WTC11 (cell line): ENCODE data around the gene SUSD4. TPM values are rescaled to one million over a fixed set of nuclear protein-coding genes. Genes with fewer than 3 reads are reported as not detected.

ENCODE experiments used
- ATAC-seq: fragments of 200-7000 bp; cut with Tn5 transposase; 2 replicates; pipeline ENCODE4 v1.10.0; 2021; ENCODE audit warnings: mild to moderate bottlenecking, moderate library complexity
- CTCF ChIA-PET: fragments of 300-600 bp; sonication (Branson Sonifier 250); formaldehyde crosslinking; loops from one replicate; lab custom pipeline; 2021; ENCODE audit warnings: antibody characterized with exemption; lab: Charles Lee
- POLR2A ChIA-PET: fragments of 350-600 bp; sonication (Branson Sonifier 250); formaldehyde crosslinking; loops from one replicate; lab custom pipeline; 2021; ENCODE audit warnings: antibody characterized with exemption; lab: Charles Lee
- DNase-seq: peaks from one replicate; pipeline ENCODE4 v3.0.0; 2021; ENCODE audit warnings: low spot score
- H3K27ac Mint-ChIP-seq: 2 replicates; pipeline ENCODE4 v1.8.0; 2021; ENCODE audit warnings: mixed read lengths
- H3K27me3 Mint-ChIP-seq: 2 replicates; pipeline ENCODE4 v1.8.0; 2021; ENCODE audit warnings: low read depth, mild to moderate bottlenecking, moderate library complexity, mixed read lengths
- H3K36me3 Mint-ChIP-seq: 2 replicates; pipeline ENCODE4 v1.8.0; 2021; ENCODE audit warnings: mixed read lengths
- H3K4me1 Mint-ChIP-seq: 2 replicates; pipeline ENCODE4 v1.8.0; 2022; ENCODE audit warnings: mixed read lengths
- H3K4me3 Mint-ChIP-seq: 2 replicates; pipeline ENCODE4 v1.8.0; 2021; ENCODE audit warnings: mild to moderate bottlenecking, moderate library complexity, mixed read lengths
- H3K9me3 Mint-ChIP-seq: 2 replicates; pipeline ENCODE4 v1.8.0; 2021; ENCODE audit warnings: mixed read lengths
- CREB1 ChIP-seq: sonication (generic); formaldehyde crosslinking; IDR thresholded peaks from 2 replicates; pipeline ENCODE4 v1.8.0; 2023; ENCODE audit warnings: mild to moderate bottlenecking, missing genetic modification reagents
- ELF4 ChIP-seq: sonication (generic); formaldehyde crosslinking; IDR thresholded peaks from 2 replicates; pipeline ENCODE4 v1.8.1; 2022; ENCODE audit warnings: low read depth, mild to moderate bottlenecking, moderate library complexity, missing genetic modification reagents
- EMX1 ChIP-seq: fragments of 250-450 bp; sonication (Bioruptor Pico); IDR thresholded peaks from 2 replicates; pipeline ENCODE4 v1.8.0; 2021; ENCODE audit warnings: mild to moderate bottlenecking
- ESRRA ChIP-seq: sonication (generic); formaldehyde crosslinking; IDR thresholded peaks from 2 replicates; pipeline ENCODE4 v1.8.1; 2022; ENCODE audit warnings: mild to moderate bottlenecking, missing genetic modification reagents, borderline replicate concordance
- FOXP1 ChIP-seq: sonication (generic); formaldehyde crosslinking; IDR thresholded peaks from 2 replicates; pipeline ENCODE4 v1.8.0; 2022; ENCODE audit warnings: missing genetic modification reagents, mild to moderate bottlenecking, moderate library complexity, borderline replicate concordance
- GRHL2 ChIP-seq: fragments of 250-450 bp; sonication (Bioruptor Pico); IDR thresholded peaks from 2 replicates; pipeline ENCODE4 v1.8.0; 2022; ENCODE audit warnings: mild to moderate bottlenecking, moderate library complexity; ENCODE audit not compliant: insufficient replicate concordance, severe bottlenecking
- GTF2I ChIP-seq: fragments of 250-450 bp; sonication (Bioruptor Pico); conservative IDR thresholded peaks from 2 replicates; pipeline ENCODE4 v1.4.0; 2021; ENCODE audit warnings: mild to moderate bottlenecking
- JUN ChIP-seq: sonication (generic); formaldehyde crosslinking; IDR thresholded peaks from 2 replicates; pipeline ENCODE4 v1.8.0; 2023; ENCODE audit warnings: mild to moderate bottlenecking, missing genetic modification reagents
- KAT7 ChIP-seq: sonication (generic); formaldehyde crosslinking; IDR thresholded peaks from 2 replicates; pipeline ENCODE4 v1.8.1; 2023; ENCODE audit warnings: missing genetic modification reagents, mild to moderate bottlenecking, borderline replicate concordance
- NFATC4 ChIP-seq: fragments of 250-450 bp; sonication (Bioruptor Pico); IDR thresholded peaks from 2 replicates; pipeline ENCODE4 v1.9.0; 2021; ENCODE audit warnings: mild to moderate bottlenecking
- NFE2L1 ChIP-seq: sonication (generic); formaldehyde crosslinking; IDR thresholded peaks from 2 replicates; pipeline ENCODE4 v1.8.1; 2023; ENCODE audit warnings: missing genetic modification reagents
- OVOL2 ChIP-seq: fragments of 250-450 bp; sonication (Bioruptor Pico); IDR thresholded peaks from 2 replicates; pipeline ENCODE4 v1.9.0; 2021; ENCODE audit warnings: mild to moderate bottlenecking, borderline replicate concordance
- PRRX2 ChIP-seq: fragments of 250-450 bp; sonication (Bioruptor Pico); IDR thresholded peaks from 2 replicates; pipeline ENCODE4 v1.8.0; 2021; ENCODE audit warnings: mild to moderate bottlenecking
- RELA ChIP-seq: sonication (generic); formaldehyde crosslinking; IDR thresholded peaks from 2 replicates; pipeline ENCODE4 v1.8.1; 2022; ENCODE audit warnings: missing genetic modification reagents, mild to moderate bottlenecking, borderline replicate concordance
- SMAD3 ChIP-seq: sonication (generic); formaldehyde crosslinking; IDR thresholded peaks from 2 replicates; pipeline ENCODE4 v1.8.0; 2022; ENCODE audit warnings: missing genetic modification reagents, mild to moderate bottlenecking, borderline replicate concordance
- SMAD4 ChIP-seq: sonication (generic); formaldehyde crosslinking; IDR thresholded peaks from 2 replicates; pipeline ENCODE4 v1.8.0; 2022; ENCODE audit warnings: mild to moderate bottlenecking, missing genetic modification reagents
- ZNF263 ChIP-seq: sonication (generic); formaldehyde crosslinking; IDR thresholded peaks from 2 replicates; pipeline ENCODE4 v1.8.1; 2022; ENCODE audit warnings: low read depth, mild to moderate bottlenecking, moderate library complexity, missing genetic modification reagents
- ZNF317 ChIP-seq: sonication (generic); formaldehyde crosslinking; IDR thresholded peaks from 2 replicates; pipeline ENCODE4 v1.8.1; 2023; ENCODE audit warnings: low read depth, mild to moderate bottlenecking, moderate library complexity, missing genetic modification reagents, borderline replicate concordance
- ZNF396 ChIP-seq: fragments of 250-450 bp; sonication (Bioruptor Pico); IDR thresholded peaks from 2 replicates; pipeline ENCODE4 v1.8.0; 2021; ENCODE audit warnings: mild to moderate bottlenecking, moderate library complexity, borderline replicate concordance
- ZNF423 ChIP-seq: fragments of 250-450 bp; sonication (Bioruptor Pico); IDR thresholded peaks from 2 replicates; pipeline ENCODE4 v2.1.2; 2022; ENCODE audit warnings: mild to moderate bottlenecking, moderate library complexity
- ZNF671 ChIP-seq: fragments of 250-450 bp; sonication (Bioruptor Pico); IDR thresholded peaks from 2 replicates; pipeline ENCODE4 v1.8.0; 2021; ENCODE audit warnings: mild to moderate bottlenecking
- total RNA-seq: library from RNA; stranded (reverse); gene quantifications from 3 replicates; pipeline ENCODE4 v1.2.3, GENCODE V29; 2021
- TF ChIP-seq, protein P1 (sequence below): sonication (generic); formaldehyde crosslinking; IDR thresholded peaks from 2 replicates; pipeline ENCODE4 v1.8.1; 2022; ENCODE audit warnings: low read depth, mild to moderate bottlenecking, moderate library complexity, missing genetic modification reagents, borderline replicate concordance
- TF ChIP-seq, protein P2 (sequence below): sonication (generic); formaldehyde crosslinking; IDR thresholded peaks from 2 replicates; pipeline ENCODE4 v1.8.0; 2022; ENCODE audit warnings: mild to moderate bottlenecking, missing genetic modification reagents
- TF ChIP-seq, protein P3 (sequence below): sonication (generic); formaldehyde crosslinking; IDR thresholded peaks from 2 replicates; pipeline ENCODE4 v1.8.1; 2023; ENCODE audit warnings: mild to moderate bottlenecking, missing genetic modification reagents, moderate library complexity
- TF ChIP-seq, protein P4 (sequence below): sonication (generic); formaldehyde crosslinking; IDR thresholded peaks from 2 replicates; pipeline ENCODE4 v1.8.1; 2022; ENCODE audit warnings: mild to moderate bottlenecking, moderate library complexity, missing genetic modification reagents

SUSD4 gene
- total RNA-seq, 1 experiment from 2014 or later: 1.8 TPM

DNA sequence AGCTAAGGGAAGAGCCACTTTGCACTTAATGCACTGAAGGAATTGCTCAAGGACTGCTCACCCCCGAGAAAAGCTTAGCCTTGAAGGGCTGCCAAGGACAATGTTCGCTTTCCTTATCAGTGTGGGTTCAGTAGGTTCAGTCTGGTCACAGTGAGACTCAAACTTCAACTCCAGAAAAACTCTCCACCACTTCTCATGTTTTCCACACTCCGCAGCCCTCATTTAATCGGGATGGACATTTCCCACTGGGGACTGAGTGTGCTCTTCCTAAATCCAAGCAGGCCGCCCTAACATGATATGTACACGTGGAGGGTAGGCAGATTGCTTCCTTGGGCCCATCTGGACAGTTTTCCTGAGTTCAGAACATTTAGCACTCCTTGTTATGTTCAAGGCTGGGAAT is 19.5 kb downstream of the SUSD4 start (continued):
- no peak for TF ChIP-seq NFATC4 (CRISPR knock-in tag)
- no peak for TF ChIP-seq NFE2L1 (CRISPR knock-in tag)
- no peak for TF ChIP-seq SMAD3 (CRISPR knock-in tag)
- no peak for TF ChIP-seq ELF4
- no peak for TF ChIP-seq PRRX2 (CRISPR knock-in tag)
- TF ChIP-seq, all 79 proteins: peak for 0

DNA sequence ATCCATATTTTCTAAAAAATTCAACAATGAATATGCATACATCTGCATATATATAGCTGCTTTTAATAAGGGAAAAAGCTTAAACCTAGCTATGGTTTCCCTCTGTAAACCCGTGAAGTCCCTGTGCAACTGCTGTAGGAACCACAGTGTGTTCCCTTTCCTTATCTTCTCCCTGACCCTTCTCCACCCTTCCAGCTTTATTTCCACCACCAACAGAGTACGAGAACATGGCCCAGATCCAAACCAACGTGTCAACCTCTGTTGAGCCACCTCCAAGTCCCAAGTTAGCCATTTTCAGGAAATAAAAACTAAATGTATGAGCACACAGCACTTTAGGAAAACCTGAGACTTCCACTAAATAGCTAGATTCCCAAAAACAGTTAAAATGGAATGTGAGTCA is 20.3 kb downstream of the SUSD4 start:
- Mint-ChIP-seq H3K4me1 (0 out of 2 replicates have a peak, but pooled peaks cover 3% of the 10 kb centered on the region), H3K36me3 (no peaks in the 10 kb centered on the region), H3K27me3 (no peaks in the 10 kb centered on the region; the same call in 1 of the 2 replicates), H3K9me3 (no peaks in the 10 kb centered on the region), H3K27ac (no peak overlapping the region), H3K4me3 (no peak overlapping the region)
- DNase-seq (no peak), ATAC-seq (no peak)
- TF ChIP-seq ZNF671 (CRISPR knock-in tag) (no peak), OVOL2 (CRISPR knock-in tag) (no peak), JUN (CRISPR knock-in tag) (no peak), CREB1 (CRISPR knock-in tag) (no peak)
- ChIA-PET CTCF (interaction anchor here (3.4 kb wide), 1 partner anchor 210 kb away, joined by 16 read pairs; no protein-coding TSS in a partner anchor), POLR2A (no interaction called here)

DNA sequence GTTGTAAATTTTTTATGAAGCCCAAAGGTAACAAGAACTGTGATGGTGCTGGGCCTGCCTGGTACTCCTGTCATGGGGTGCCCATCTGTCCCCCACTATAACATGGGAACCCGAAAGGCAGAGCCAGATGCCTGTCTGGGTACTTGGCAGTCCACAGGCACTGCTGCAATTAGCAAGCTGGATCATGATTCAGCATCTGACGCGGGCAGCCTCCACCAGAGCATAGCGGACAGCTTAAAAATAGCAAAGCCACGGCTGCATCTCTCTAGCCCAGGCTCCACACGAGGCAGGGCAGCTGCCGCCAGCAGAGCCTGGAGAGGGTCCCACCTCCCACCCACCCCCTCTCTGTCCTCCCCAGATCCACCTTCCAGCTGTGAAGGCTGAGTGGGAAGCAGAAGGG is 22.9 kb downstream of the SUSD4 start:
- Mint-ChIP-seq H3K4me1 (0 out of 2 replicates have a peak, but pooled peaks cover 3% of the 10 kb centered on the region), H3K27ac (no peak overlapping the region), H3K27me3 (no peaks in the 10 kb centered on the region; the same call in 1 of the 2 replicates), H3K4me3 (no peak overlapping the region), H3K36me3 (no peaks in the 10 kb centered on the region), H3K9me3 (no peaks in the 10 kb centered on the region)
- CTCF ChIA-PET: no interaction called here
- TF ChIP-seq ZNF396 (no peak), EMX1 (no peak)
- DNase-seq: no peak
- ATAC-seq: no peak
- POLR2A ChIA-PET: no interaction called here

DNA sequence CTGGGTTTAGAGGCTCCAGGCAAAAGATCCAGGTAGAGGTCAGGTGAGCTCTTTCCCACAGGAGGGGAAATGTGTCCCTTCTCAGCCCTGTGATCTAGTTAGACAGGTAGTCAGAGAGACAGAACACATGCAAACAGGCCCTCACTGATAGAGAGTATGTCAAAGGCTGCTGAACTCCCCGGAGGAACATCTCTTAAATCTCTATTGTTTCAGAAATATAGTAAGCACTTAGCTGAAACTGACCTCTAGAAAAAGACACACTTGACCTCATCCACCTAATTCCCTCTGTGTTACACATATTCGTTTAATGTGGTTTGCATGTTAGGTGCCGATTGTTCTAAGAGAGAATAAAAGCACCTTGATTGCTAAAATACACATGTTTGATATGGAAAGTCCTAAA is 23.3 kb downstream of the SUSD4 start:
- ATAC-seq: no peak
- H3K36me3 Mint-ChIP-seq: no peaks in the 10 kb centered on the region
- no peak overlapping the region for H3K4me3 Mint-ChIP-seq
- CTCF ChIA-PET: no interaction called here
- POLR2A ChIA-PET: no interaction called here
- no peaks in the 10 kb centered on the region for H3K9me3 Mint-ChIP-seq
- DNase-seq: no peak
- TF ChIP-seq, protein P1, sequence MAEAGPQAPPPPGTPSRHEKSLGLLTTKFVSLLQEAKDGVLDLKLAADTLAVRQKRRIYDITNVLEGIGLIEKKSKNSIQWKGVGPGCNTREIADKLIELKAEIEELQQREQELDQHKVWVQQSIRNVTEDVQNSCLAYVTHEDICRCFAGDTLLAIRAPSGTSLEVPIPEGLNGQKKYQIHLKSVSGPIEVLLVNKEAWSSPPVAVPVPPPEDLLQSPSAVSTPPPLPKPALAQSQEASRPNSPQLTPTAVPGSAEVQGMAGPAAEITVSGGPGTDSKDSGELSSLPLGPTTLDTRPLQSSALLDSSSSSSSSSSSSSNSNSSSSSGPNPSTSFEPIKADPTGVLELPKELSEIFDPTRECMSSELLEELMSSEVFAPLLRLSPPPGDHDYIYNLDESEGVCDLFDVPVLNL (CRISPR knock-in tag): no peak
- TF ChIP-seq, protein P2, sequence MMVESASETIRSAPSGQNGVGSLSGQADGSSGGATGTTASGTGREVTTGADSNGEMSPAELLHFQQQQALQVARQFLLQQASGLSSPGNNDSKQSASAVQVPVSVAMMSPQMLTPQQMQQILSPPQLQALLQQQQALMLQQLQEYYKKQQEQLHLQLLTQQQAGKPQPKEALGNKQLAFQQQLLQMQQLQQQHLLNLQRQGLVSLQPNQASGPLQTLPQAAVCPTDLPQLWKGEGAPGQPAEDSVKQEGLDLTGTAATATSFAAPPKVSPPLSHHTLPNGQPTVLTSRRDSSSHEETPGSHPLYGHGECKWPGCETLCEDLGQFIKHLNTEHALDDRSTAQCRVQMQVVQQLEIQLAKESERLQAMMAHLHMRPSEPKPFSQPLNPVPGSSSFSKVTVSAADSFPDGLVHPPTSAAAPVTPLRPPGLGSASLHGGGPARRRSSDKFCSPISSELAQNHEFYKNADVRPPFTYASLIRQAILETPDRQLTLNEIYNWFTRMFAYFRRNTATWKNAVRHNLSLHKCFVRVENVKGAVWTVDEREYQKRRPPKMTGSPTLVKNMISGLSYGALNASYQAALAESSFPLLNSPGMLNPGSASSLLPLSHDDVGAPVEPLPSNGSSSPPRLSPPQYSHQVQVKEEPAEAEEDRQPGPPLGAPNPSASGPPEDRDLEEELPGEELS (CRISPR knock-in tag): no peak
- TF ChIP-seq GTF2I (CRISPR knock-in tag): no peak
- TF ChIP-seq ZNF671 (CRISPR knock-in tag): no peak
- no peak for TF ChIP-seq ZNF317 (CRISPR knock-in tag)
- no peak for TF ChIP-seq ESRRA (CRISPR knock-in tag)
- TF ChIP-seq ZNF263 (CRISPR knock-in tag): no peak
- TF ChIP-seq FOXP1 (CRISPR knock-in tag): no peak
- TF ChIP-seq KAT7 (CRISPR knock-in tag): no peak
- no peak for TF ChIP-seq SMAD4 (CRISPR knock-in tag)
- TF ChIP-seq, protein P3, sequence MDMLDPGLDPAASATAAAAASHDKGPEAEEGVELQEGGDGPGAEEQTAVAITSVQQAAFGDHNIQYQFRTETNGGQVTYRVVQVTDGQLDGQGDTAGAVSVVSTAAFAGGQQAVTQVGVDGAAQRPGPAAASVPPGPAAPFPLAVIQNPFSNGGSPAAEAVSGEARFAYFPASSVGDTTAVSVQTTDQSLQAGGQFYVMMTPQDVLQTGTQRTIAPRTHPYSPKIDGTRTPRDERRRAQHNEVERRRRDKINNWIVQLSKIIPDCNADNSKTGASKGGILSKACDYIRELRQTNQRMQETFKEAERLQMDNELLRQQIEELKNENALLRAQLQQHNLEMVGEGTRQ: no peak
- TF ChIP-seq GRHL2 (CRISPR knock-in tag): no peak
- no peak for TF ChIP-seq OVOL2 (CRISPR knock-in tag)
- TF ChIP-seq RELA (CRISPR knock-in tag): no peak
- TF ChIP-seq ZNF423: no peak
- TF ChIP-seq, protein P4, sequence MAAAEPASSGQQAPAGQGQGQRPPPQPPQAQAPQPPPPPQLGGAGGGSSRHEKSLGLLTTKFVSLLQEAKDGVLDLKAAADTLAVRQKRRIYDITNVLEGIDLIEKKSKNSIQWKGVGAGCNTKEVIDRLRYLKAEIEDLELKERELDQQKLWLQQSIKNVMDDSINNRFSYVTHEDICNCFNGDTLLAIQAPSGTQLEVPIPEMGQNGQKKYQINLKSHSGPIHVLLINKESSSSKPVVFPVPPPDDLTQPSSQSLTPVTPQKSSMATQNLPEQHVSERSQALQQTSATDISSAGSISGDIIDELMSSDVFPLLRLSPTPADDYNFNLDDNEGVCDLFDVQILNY (CRISPR knock-in tag): no peak
- no peaks in the 10 kb centered on the region; the same call in 1 of the 2 replicates for H3K27me3 Mint-ChIP-seq
- H3K27ac Mint-ChIP-seq: no peak overlapping the region
- H3K4me1 Mint-ChIP-seq: 0 out of 2 replicates have a peak, but pooled peaks cover 3% of the 10 kb centered on the region
